Inferior parietal cortex (tissue), 1 donor: ENCODE data around the gene MYO7A.
"Not testable (repeated sequence)": the region's sequence is repeated elsewhere in the genome, so short reads cannot be mapped to it uniquely, and the experiment has no call there.

Experiments
- DNase-seq: peaks from one replicate; pipeline ENCODE4 v3.0.0-alpha.2; 2016; ENCODE audit errors: extremely low spot score

The MYO7A gene

DNA sequence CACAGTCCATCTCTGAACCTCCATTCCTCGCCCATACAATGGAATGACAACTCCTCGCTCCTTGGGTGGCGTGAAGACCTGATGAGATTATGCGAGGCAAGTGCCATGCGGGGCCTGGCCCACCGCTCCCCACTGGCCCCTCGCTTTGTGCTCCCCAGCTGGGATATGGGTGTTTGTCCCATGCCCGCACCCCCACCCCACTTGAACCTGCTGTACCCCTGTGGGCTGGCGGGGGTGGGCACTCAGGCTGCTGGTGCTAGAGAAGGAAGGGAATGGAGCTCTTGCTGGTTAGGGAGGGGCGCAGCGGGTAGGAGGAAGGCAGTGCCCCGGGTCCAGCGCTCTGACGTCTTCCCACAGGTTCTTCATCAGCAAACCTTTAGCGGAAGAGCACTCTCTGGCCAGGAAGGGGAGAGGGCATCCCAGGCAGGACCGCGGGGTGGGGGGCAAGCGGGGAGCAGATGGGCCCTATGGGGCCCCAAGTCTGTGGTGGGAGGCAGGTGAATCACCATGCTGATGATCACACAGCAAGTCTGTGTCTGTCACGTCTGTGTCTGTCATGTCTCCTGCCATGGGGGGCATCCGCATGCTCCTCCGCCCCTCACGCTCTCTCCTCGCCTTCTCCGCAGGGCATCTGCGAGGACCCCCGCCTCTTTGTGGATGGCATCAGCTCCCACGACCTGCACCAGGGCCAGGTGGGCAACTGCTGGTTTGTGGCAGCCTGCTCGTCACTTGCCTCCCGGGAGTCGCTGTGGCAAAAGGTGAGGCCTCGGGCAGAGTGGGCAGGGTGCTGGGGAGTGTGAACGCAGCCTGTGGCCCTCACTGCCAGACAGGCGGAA is 34.8 kb upstream of the MYO7A start:
- DNase-seq, result no peak

DNA sequence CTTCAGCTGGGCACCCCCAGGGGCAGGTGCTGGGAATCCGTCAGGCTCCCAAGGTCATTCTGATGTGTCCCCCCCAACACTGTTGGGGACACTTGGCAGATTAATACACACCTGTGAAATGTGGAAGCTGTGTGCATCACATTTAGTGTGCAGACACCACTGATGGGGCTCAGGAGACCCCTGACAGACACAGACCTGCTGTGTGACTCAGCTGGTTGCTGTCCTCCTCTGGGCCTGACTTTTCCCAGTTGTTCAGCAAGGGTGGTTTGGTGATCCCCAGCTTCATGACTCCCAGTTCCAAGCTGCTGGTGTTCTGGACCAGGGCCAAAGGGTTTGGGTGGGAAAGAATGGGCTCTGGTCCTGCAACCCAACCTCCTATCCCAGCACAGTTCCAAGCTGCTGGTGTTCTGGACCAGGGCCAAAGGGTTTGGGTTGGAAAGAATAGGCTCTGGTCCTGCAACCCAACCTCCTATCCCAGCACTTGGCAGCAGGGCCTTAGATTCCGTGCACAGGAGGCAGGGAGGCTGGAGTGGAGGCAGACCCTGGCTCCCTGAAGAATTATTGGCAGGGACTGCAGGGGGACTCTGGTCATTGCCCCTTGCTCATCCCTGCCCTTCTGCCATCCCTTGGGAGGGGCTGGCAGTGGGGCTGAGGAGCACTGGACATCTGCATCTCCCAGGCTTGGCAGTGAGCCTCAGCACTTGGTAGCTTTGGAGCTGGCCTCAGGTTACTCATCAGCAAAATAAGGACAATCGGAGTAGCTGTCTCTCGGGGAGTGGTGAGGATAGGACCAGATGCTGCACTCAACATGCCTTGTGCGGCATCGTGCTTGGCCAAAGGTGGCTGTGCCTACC is 33.8 kb upstream of the MYO7A start:
- DNase-seq, result no peak

DNA sequence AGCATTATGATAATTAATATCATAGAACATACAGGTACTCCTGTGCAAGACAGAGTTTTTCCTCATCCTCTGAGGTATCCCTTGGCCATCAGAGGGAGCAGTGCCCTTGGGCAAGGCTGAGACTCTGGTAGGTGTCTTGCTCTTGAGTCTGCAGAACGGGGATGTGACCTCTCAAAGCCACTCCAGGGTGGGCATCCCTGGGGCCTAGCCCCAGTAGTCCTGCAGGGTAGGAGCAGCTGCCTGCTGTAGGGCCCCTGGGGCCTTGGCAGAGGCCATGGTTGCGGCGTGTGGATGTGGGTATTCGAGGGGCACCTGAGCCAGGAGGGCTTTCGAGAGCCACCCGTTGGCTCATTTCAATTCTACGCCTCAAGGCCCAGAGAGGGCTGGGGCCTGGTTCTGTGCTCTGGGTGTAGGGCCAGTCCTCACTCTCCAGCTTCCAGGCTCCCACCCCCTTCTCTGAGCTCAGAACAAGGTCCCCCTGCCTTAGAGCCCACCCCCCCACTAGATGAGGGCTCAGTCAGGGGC is 33.1 kb upstream of the MYO7A start:
- DNase-seq, result no peak

- DNase-seq, result no peak
These were observed 32.2 kb upstream of the MYO7A start for GRCh38 chr11:77095551-77096490.

DNA sequence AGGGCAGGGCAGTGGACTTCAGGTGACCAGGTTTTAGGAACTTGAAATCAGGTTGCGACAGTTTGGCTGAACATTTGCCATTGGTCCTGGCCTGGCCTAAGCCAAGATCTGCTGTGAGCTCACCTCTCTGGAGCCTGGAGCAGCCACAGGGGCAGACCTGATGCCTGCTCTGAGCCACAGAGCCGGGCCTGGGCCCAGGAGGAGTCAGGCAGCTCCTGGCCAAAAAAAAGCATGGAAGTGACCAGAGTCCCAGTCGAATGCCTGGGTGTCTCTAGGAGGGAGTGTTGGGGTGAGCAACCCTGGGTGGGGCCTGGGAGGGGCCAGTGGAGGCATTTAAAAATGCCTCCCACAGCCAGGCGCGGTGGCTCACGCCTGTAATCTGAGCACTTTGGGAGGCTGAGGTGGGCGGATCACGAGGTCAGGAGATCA is 31.4 kb upstream of the MYO7A start:
- DNase-seq, result no peak

GRCh38 chr11:77097180-77097579 is 30.9 kb upstream of the MYO7A start:
- not testable (repeated sequence) for DNase-seq

DNA sequence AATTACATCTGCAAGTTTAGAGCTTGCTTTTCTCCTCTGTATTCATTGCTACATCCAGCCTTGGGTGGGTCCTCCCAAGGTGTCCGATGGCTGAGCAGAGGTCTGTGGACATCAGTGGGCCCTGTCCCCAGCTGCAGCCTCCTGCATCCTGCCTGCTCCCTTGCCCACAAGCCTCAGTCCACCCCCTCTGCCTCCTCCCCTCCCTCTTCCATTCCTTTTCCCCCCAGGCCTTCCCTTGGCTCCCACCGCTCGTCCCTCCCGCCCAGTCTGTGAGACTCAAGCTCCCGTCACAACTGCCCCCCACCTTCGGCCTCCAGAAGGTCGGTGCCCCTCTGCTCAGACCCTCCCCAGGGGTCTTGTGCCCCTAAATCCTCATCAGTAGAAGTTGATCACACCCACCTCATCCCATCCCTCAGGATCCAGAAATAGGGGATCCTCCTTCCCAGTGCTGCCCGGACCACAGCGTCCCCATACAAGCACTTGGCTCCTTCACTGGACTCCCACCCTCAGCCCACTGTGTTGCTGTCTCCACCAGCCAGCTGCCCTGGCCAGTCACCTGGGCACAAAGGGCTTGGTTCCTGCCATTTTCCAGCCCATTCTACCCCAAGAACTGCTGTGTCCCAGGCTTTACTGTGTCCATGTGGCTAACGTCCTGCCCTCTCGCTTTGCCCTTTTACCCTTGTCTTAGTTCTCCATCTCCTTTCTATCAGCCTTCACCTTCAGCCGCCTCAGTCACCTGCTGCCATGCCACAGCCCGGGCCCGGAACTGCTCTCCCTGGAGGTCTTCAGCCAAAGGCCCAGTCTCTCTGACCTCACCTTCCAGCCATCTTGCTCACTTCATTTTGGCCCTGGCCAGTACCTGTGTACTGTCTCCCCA is 27.6 kb upstream of the MYO7A start:
- DNase-seq, result no peak

DNA sequence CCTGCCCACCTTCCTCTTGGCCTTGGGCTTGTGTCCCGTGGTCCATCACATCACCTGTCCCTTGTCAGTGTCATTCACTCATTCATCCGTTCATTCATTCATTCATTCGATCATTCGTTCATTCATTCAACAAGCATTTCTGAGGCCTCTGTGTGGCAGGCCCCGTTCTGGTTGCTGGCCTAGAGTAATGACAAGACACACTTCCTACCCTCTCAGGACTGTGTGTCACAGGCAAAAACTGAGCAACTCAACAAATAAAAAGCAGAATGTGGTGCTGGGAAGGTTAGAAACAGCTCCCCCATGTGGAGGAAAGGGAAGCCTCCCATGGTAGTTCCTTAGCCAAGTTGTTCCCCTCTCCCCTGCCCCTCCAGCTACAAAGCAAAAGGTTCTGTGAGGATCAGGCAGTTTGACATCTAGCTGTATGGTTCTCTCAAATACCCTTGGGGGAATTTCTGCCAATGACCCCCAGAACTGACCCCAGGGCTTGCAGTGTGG is 27.0 kb upstream of the MYO7A start:
- DNase-seq, result no peak

- no peak for DNase-seq
These were observed 25.5 kb upstream of the MYO7A start, which contains the start of gene OMP for GRCh38 chr11:77102246-77103210. TSS of gene OMP (plus strand) at chr11:77102840. CDS start at chr11:77102840, 0 bp downstream.

DNA sequence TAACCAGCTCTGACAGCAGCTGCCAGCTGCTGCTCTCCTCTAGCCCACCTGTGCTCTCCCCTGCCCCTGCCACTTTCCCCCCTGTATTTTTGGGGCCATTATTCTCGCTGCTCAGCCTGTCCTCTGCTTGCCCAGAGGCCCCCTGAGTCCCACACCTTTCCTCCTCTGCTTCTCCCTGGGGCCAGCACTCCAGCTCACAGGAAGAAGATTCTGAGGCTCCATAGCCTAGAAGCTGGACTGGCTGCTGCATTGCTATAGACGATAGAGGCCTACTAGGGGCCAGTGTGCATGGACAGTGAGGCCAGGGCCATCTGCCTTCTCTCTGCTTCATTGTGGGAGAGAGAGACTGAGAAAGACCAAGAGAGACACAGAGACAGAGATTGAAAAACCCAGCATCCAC is 24.7 kb upstream of the MYO7A start:
- DNase-seq, result no peak

- no peak for DNase-seq
These were observed 23.3 kb upstream of the MYO7A start for GRCh38 chr11:77104727-77105126.

DNA sequence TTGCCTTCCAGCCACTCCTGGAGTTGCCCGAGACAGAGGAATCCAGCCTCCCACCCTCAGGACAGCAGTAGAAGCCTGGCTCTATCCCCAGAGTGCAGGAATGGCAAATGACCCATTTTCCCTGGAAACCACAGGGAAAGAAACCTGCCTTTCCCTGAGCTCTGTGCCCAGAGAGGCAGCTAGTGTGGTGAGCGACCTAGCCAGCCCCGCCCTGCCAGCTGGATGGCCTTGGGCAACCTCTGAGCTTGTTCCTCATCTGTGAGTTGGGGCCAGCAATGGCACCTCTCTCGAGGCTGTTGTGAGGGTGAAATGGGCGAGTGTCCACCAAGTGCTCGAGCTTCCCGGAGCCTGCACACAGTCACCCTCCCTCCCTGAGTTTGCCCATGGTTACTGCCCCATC is 21.7 kb upstream of the MYO7A start:
- peak; percentile 10 for DNase-seq

GRCh38 chr11:77106759-77107158 is 21.3 kb upstream of the MYO7A start:
- DNase-seq, result no peak

GRCh38 chr11:77107950-77108349 is 20.1 kb upstream of the MYO7A start:
- DNase-seq, result no peak

GRCh38 chr11:77108436-77108835 is 19.6 kb upstream of the MYO7A start:
- no peak for DNase-seq

DNA sequence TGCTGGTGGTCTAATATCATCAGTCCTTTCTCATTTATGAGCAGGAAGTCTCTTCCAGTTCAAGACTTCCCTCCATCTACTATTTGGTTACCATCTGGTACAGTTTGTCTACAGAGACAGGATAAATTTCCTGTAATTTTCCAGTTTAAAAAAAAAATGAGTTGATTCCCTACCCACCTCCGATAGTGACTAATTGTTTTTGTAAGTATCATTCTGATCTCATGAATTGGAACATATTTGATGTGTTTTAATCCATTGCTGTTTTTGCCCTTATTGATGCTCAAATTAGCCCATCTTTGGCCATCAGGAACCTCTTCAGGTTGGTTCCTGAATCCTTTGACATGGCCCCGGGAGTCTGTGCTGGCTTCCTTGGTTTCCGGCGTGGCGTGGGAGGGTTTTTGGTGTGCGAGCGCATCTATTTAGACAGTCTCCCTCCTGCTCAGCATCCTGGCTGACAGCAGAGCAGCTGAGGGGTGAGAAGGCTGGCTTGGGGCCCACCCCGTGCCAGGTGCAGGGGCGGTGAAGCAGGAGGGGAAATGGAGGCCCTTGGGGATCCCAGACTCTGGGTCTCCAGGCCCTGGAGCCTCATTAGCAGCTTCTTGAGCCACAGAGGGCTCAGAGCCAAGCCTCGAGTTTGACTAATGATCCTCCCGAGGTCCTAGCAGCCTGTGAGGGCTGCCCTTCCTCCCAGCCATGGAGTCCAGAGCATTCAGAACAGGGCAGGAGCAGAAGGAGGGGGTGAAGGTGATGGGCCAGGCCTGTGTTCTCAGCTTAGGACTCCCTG is 18.6 kb upstream of the MYO7A start:
- peak; percentile 19 for DNase-seq

DNA sequence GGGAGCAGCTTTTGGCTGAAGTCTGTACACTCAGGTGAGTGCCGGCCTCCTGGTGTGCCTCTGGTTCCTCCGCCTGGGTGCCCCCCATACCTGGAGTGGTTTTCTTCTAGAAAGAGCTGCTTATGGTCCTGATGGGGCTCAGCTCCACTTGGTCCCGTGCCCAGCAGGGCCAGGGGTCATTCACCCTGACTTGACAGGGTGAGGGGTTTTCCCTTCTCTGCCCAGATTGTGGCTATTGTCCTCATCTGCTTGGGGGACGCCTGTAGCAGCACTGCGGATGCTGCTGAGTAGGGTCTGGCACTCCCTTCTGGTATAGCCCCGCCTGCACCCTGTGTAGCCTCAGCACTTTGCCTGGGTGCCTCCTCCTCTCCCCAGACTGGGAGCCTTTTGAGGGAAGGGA is 17.2 kb upstream of the MYO7A start:
- DNase-seq, result no peak

DNA sequence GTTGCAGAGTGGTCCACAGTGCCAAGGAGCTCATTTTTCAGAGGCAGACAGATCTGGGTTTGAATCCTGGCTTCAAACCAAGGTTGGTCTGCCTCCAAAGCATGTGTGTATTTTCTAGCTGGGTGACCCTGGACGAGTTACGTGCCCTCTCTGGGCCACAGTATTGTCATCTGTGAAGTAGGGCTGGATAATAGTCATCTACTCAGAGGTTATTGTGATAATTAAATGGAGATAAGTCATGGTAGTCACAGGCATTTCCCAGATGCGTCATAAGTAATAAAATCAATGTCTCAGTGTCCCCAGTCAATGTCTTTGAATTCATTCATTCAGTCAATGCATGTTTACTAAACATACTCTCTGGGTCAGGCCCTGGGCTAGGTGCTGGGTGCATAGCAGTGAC is 16.8 kb upstream of the MYO7A start:
- no peak for DNase-seq
